Measurements from ENCODE around the gene GBF1.
A peak's percentile ranks its signal among the peaks of the same experiment; 100 is the strongest.
"Not testable (repeated sequence)": the region's sequence is repeated elsewhere in the genome, so short reads cannot be mapped to it uniquely, and the experiment has no call there.

The GBF1 gene

DNA sequence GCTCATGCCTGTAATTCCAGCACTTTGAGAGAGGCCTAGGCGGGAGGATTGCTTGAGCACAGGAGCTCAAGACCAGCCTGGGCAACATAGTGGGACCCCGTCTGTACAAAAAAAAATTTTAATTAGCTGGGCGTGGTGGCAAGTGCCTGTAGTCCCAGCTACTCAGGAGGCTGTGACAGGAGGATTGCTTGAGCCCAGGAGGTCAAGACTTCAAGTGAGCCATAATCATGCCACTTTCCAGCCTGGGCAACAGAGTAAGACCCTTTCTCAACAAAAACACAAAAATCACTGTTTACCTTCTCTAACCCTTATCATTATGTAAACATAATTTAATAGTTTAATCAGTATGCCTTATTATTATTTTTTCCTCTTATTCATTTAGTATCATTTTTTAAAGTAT lies 44.5 kb downstream of the GBF1 start:
- DNase-seq = no peak
- H3K36me3 ChIP-seq (replicated peaks) = no peaks in the 10 kb centered on the region
- no peaks in the 10 kb centered on the region for H3K27me3 ChIP-seq (replicated peaks)
- H3K27ac ChIP-seq = no peak overlapping the region
- TF ChIP-seq CTCF (IDR thresholded peaks at IDR 0.05; ENCODE audit: low read depth, low read length, missing control alignments) = no peak
- in situ Hi-C loops (cut with HindIII; ENCODE audit: low pct_ligation_motif_present, low sequenced_read_pairs) = no loop called here
- no peak overlapping the region for H3K4me3 ChIP-seq (ENCODE audit: low read depth, low read length)

DNA sequence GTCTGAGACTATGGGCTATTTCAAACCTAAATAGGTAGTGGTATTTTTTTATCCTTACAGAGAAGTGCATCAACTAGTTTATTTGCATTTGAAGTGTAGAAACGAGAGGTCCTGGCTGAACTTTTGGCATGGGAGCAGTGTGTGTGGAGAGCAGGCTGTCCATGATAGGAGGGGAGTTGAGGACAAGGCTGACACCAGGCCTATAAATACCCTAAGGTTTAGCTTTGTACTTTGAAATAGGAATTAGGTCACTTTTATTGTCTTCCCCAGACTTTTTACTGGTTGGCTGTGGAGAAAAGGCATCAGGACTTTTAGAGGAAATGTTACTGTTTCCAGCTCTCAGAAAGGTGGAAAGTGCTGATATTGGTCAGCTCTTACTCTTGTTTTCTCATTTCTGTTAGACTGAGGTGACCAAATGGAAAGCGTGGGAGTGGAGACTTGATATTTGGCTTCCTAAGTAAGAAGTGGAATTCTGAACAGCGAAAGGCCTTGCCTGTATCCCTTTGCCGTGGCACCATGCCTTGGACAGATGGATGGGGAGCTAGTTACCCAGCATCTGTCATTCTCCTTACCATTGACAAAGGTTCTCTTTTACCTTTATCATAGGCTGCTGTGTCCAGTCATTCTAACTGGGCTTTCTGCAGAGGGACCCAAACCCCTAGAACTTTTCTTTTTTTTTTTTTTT lies 46.0 kb downstream of the GBF1 start:
- H3K27me3 ChIP-seq (replicated peaks) = no peaks in the 10 kb centered on the region
- no peak for TF ChIP-seq CTCF (IDR thresholded peaks at IDR 0.05; ENCODE audit: low read depth, low read length, missing control alignments)
- no peak overlapping the region for H3K4me3 ChIP-seq (ENCODE audit: low read depth, low read length)
- no peak for DNase-seq
- H3K36me3 ChIP-seq (replicated peaks) = no peaks in the 10 kb centered on the region
- in situ Hi-C loops (cut with HindIII; ENCODE audit: low pct_ligation_motif_present, low sequenced_read_pairs) = no loop called here
- H3K27ac ChIP-seq = no peak overlapping the region

DNA sequence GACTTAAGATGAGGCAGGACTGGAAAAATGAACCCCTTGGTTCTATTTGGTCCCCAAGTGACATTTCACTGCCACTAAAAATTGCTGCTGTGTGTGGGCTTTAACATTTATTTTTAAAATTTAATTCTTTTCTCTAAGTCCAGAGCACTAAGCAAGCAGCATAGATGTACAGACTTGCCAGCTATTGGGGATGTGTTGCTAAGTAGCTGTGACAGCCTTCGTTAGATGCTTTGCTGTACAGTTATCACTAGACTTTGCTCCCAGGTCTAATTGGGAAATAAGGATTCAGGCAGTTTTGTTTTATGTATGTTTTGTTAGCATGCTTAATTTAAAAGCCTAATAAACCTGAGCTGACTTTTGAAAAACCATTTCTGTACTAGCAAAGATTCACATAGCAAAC lies 51.8 kb downstream of the GBF1 start:
- H3K4me3 ChIP-seq (ENCODE audit: low read depth, low read length) = no peak overlapping the region
- no peaks in the 10 kb centered on the region for H3K27me3 ChIP-seq (replicated peaks)
- TF ChIP-seq CTCF (IDR thresholded peaks at IDR 0.05; ENCODE audit: low read depth, low read length, missing control alignments) = no peak
- H3K27ac ChIP-seq = no peak overlapping the region
- no peaks in the 10 kb centered on the region for H3K36me3 ChIP-seq (replicated peaks)
- in situ Hi-C loops (cut with HindIII; ENCODE audit: low pct_ligation_motif_present, low sequenced_read_pairs) = no loop called here
- no peak for DNase-seq

- in situ Hi-C loops (cut with HindIII; ENCODE audit: low pct_ligation_motif_present, low sequenced_read_pairs) = no loop called here
- no peak for DNase-seq
- no peak for TF ChIP-seq CTCF (IDR thresholded peaks at IDR 0.05; ENCODE audit: low read depth, low read length, missing control alignments)
These were observed 53.6 kb downstream of the GBF1 start for GRCh38 chr10:102298899-102299298.

DNA sequence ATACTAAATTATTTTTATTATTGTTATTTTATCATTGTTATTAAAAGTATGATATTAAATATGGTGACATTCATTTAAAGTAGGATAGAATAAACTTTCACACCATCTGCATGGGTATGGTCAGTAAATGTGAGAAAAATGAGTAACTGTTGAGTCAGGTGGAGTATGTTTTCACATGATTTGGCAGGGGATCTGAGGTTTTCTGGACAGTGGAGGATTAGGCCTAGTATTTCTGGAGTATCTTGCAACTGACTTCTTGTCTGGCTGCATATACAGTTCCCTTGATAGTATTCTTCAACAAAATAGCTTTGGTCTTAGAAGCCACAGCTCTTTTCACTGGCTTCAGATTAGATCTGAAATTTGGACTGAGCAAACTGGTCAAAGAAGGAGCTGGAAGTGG lies 54.5 kb downstream of the GBF1 start:
- DNase-seq = peak; percentile 57
- Histone ChIP-seq H3K27ac (peak overlapping the region; percentile 83), H3K27me3 (replicated peaks) (no peaks in the 10 kb centered on the region), H3K4me3 (ENCODE audit: low read depth, low read length) (no peak overlapping the region), H3K36me3 (replicated peaks) (no peaks in the 10 kb centered on the region)
- in situ Hi-C loops (cut with HindIII; ENCODE audit: low pct_ligation_motif_present, low sequenced_read_pairs) = no loop called here
- TF ChIP-seq CTCF (IDR thresholded peaks at IDR 0.05; ENCODE audit: low read depth, low read length, missing control alignments) = no peak

More at GRCh38 chr10:102298899-102299298, 53.6 kb downstream of the GBF1 start:
- H3K36me3 ChIP-seq (replicated peaks) = no peaks in the 10 kb centered on the region
- no peak overlapping the region for H3K4me3 ChIP-seq (ENCODE audit: low read depth, low read length)
- H3K27me3 ChIP-seq (replicated peaks) = no peaks in the 10 kb centered on the region
- H3K27ac ChIP-seq = no peak overlapping the region

DNA sequence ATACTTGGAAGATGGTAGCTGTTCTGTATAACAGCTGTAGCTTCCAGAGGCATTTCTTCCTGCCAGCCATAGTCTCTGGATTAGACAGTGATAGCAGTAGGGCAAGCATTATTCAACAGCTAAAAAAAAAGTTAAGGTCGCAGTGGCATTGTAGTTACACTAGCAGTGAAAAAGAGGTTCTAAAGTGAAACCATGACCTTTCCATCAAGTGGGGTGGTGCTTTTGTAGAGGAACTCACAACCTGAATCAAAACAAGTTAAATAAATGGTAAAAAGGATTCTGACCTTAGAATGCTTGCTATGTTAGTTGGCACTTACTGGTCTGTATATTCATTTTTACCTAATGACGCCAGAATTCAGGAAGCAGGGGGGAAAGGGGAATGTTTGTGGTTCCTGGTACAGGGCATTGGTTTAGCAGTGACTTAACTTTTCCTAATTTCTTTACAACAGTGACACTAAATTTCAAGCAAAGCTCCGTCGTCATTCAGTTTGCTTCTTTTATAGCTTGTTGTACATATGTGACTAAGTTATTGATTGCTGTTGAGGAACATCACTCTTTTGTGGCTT lies 55.0 kb downstream of the GBF1 start:
- peak; percentile 73 for DNase-seq
- H3K27ac ChIP-seq = peak overlapping the region; percentile 83
- in situ Hi-C loops (cut with HindIII; ENCODE audit: low pct_ligation_motif_present, low sequenced_read_pairs) = no loop called here

GRCh38 chr10:102300912-102301311 lies 55.6 kb downstream of the GBF1 start:
- H3K4me3 ChIP-seq (ENCODE audit: low read depth, low read length); DNase-seq; H3K36me3 ChIP-seq (replicated peaks); H3K27me3 ChIP-seq (replicated peaks); in situ Hi-C loops (cut with HindIII; ENCODE audit: low pct_ligation_motif_present, low sequenced_read_pairs): not testable (repeated sequence)
- peak overlapping the region; percentile 83 for H3K27ac ChIP-seq

More for the DNA sequence above, 55.0 kb downstream of the GBF1 start:
- Histone ChIP-seq H3K36me3 (replicated peaks) (no peaks in the 10 kb centered on the region), H3K4me3 (ENCODE audit: low read depth, low read length) (no peak overlapping the region), H3K27me3 (replicated peaks) (no peaks in the 10 kb centered on the region)
- no peak for TF ChIP-seq CTCF (IDR thresholded peaks at IDR 0.05; ENCODE audit: low read depth, low read length, missing control alignments)

- H3K27ac ChIP-seq; H3K4me3 ChIP-seq (ENCODE audit: low read depth, low read length); in situ Hi-C loops (cut with HindIII; ENCODE audit: low pct_ligation_motif_present, low sequenced_read_pairs); H3K27me3 ChIP-seq (replicated peaks); H3K36me3 ChIP-seq (replicated peaks); DNase-seq: not testable (repeated sequence)
These were observed 56.0 kb downstream of the GBF1 start for GRCh38 chr10:102301332-102301731.
